Smooth muscle cell (in vitro differentiated cells): ENCODE measurements around the gene SZRD1. TPM values are rescaled to one million over a fixed set of nuclear protein-coding genes. Genes with fewer than 3 reads are reported as not detected.

Experiments used
- DNase-seq: peaks from one replicate; lab custom pipeline; 2025; ENCODE audit not compliant: unreplicated experiment; lab: John Stamatoyannopoulos, UW
- H2AFZ ChIP-seq: fragments of 200-600 bp; sonication (generic); 2 replicates; pipeline ENCODE4 v1.6.0; 2016; ENCODE audit warnings: antibody characterized with exemption, low read depth, mild to moderate bottlenecking
- H3F3A ChIP-seq: fragments of 200-600 bp; sonication (generic); 2 replicates; pipeline ENCODE4 v1.6.0; 2017; ENCODE audit warnings: antibody characterized with exemption, low read depth
- H3K27ac ChIP-seq: fragments of 200-600 bp; sonication (generic); 2 replicates; pipeline ENCODE4 v1.5.1; 2016; ENCODE audit warnings: low read depth, mild to moderate bottlenecking
- H3K27me3 ChIP-seq: fragments of 200-600 bp; sonication (generic); 2 replicates; pipeline ENCODE4 v1.6.1; 2016; ENCODE audit warnings: low read depth, mild to moderate bottlenecking
- H3K36me3 ChIP-seq: fragments of 200-600 bp; sonication (generic); 2 replicates; pipeline ENCODE4 v1.5.1; 2016; ENCODE audit warnings: low read depth
- H3K4me1 ChIP-seq: fragments of 200-600 bp; sonication (generic); 2 replicates; pipeline ENCODE4 v1.5.1; 2016; ENCODE audit warnings: low read depth
- H3K4me2 ChIP-seq: fragments of 200-600 bp; sonication (generic); 2 replicates; pipeline ENCODE4 v1.6.0; 2016; ENCODE audit warnings: mild to moderate bottlenecking
- H3K4me3 ChIP-seq: fragments of 200-600 bp; sonication (generic); 2 replicates; pipeline ENCODE4 v1.5.1; 2016; ENCODE audit warnings: mild to moderate bottlenecking
- H3K79me2 ChIP-seq: fragments of 200-600 bp; sonication (generic); 2 replicates; pipeline ENCODE4 v1.6.0; 2016; ENCODE audit warnings: low read depth, mild to moderate bottlenecking
- H3K9ac ChIP-seq: fragments of 200-600 bp; sonication (generic); 2 replicates; pipeline ENCODE4 v1.6.0; 2016; ENCODE audit warnings: low read depth
- H3K9me3 ChIP-seq: fragments of 200-600 bp; sonication (generic); replicated peaks from 2 replicates; pipeline ENCODE4 v1.5.1; 2016; ENCODE audit warnings: low read depth
- H4K20me1 ChIP-seq: fragments of 200-600 bp; sonication (generic); 2 replicates; pipeline ENCODE4 v1.6.0; 2016; ENCODE audit warnings: low read depth
- WGBS: methylation state at CpG from one replicate; pipeline ENCODE4 v1.1.7; 2016; ENCODE audit warnings: low lambda C conversion rate; 5-methylcytosine and 5-hydroxymethylcytosine counted together
- polyA plus RNA-seq: library from polyadenylated mRNA; unstranded; fragments of >200 nt; fragmentation: Nextera tagmentation; extraction: Ambion mirVana; gene quantifications from 2 replicates; pipeline ENCODE4 v1.2.1, GENCODE V29; 2016
- total RNA-seq: library from RNA; depleted of rRNA; stranded (reverse); fragments of >200 nt; gene quantifications from 2 replicates; pipeline ENCODE4 v1.2.3, GENCODE V29; 2014
- TF ChIP-seq, protein P1 (sequence below): fragments of 200-600 bp; sonication (generic); IDR thresholded peaks from 2 replicates; pipeline ENCODE4 v1.5.1; 2017; ENCODE audit warnings: borderline replicate concordance, mild to moderate bottlenecking, antibody characterized with exemption; ENCODE audit not compliant: insufficient read depth, poor library complexity, severe bottlenecking

SZRD1 gene
- total and polyA plus RNA-seq, 2 experiments from 2014 or later, result 45.3 to 56.4 TPM

DNA sequence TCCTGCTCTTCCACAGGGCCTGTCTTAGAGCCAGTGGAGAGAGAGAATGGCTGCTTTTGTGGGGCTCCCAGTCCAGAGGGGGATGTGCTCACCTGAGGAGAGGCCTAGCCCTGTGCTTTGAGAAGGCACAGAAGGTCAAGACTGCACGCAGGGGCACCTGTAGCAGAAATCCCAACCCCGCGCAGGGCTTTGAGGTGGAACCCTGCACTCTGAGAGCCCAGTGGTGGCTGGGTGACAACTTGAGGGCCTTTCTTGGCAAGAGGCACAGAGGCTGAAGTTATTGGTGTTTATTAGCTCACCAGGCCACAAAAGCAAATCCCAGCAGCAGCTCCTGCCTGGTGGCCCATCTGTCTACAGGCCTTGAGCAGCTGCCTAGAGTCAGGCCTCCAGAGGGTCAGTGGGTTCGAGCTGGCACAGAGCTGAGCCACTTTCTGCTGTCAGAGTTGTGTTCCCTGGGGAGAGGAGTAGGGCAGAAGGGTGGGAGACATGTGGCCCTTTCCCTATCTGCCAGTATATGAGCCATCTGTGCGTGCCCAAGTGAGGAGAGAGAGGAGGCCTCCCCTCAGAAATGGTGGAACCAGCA is 31.4 kb downstream of the SZRD1 start:
- WGBS, result 95% methylated on average over 5 of the region's 5 CpGs
- peaks cover 42% of the 10 kb centered on the region for H4K20me1 ChIP-seq
- H3K4me1 ChIP-seq, result no peaks in the 10 kb centered on the region
- no peaks in the 10 kb centered on the region for H3K27me3 ChIP-seq
- no peak overlapping the region for H2AFZ ChIP-seq
- H3K79me2 ChIP-seq, result no peaks in the 10 kb centered on the region
- H3K27ac ChIP-seq, result no peak overlapping the region
- H3F3A ChIP-seq, result peaks cover 5% of the 10 kb centered on the region
- no peak for DNase-seq
- H3K9ac ChIP-seq, result no peak overlapping the region
- H3K36me3 ChIP-seq, result no peaks in the 10 kb centered on the region
- no peak overlapping the region for H3K4me3 ChIP-seq
- H3K9me3 ChIP-seq, result no peaks in the 10 kb centered on the region
- TF ChIP-seq, protein P1, sequence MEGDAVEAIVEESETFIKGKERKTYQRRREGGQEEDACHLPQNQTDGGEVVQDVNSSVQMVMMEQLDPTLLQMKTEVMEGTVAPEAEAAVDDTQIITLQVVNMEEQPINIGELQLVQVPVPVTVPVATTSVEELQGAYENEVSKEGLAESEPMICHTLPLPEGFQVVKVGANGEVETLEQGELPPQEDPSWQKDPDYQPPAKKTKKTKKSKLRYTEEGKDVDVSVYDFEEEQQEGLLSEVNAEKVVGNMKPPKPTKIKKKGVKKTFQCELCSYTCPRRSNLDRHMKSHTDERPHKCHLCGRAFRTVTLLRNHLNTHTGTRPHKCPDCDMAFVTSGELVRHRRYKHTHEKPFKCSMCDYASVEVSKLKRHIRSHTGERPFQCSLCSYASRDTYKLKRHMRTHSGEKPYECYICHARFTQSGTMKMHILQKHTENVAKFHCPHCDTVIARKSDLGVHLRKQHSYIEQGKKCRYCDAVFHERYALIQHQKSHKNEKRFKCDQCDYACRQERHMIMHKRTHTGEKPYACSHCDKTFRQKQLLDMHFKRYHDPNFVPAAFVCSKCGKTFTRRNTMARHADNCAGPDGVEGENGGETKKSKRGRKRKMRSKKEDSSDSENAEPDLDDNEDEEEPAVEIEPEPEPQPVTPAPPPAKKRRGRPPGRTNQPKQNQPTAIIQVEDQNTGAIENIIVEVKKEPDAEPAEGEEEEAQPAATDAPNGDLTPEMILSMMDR, result no peak
- H3K4me2 ChIP-seq, result no peak overlapping the region

DNA sequence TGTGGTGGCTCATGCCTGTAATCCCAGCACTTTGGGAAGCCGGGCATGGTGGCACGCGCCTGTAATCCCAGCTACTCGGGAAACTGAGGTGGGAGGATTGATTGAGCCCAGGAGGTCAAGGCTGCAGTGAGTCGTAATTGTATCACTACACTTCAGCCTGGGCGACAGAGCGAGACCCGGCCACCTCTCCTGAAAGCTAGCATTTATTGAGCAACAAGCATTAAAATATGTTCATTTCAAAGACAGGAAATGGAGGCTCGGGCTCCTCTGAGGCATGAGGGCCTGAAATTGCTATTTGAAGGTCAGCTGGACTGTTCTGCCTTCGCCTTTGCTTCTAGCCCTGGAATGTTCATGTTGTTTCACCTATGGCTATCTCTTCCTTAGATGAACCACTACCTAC is 35.7 kb downstream of the SZRD1 start:
- TF ChIP-seq, protein P1, result no peak
- H3K79me2 ChIP-seq, result no peaks in the 10 kb centered on the region

DNA sequence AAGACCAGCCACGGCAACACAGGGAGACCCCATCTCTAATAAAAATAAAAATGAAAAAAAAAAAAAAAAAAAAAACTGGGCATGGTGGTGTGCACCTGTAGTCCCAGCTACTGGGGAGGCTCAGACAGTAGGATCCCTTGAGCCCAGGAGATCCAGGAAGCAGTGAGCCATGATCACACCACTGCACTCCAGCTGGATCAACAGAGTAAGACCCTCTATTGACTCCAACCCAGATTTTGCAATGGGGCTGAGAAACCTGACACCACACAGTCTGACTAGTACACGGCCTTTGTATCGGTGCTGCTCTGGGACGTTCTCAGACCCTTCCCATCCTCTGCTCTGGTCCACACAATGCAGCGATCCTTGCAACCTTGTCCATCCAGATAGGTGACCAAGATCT is 38.4 kb downstream of the SZRD1 start:
- Histone ChIP-seq H3K27me3 (no peaks in the 10 kb centered on the region), H3K4me2 (no peak overlapping the region), H3K9ac (no peak overlapping the region), H3K36me3 (no peaks in the 10 kb centered on the region), H3K4me1 (no peaks in the 10 kb centered on the region), H2AFZ (no peak overlapping the region), H3F3A (no peaks in the 10 kb centered on the region), H3K79me2 (no peaks in the 10 kb centered on the region), H3K9me3 (no peaks in the 10 kb centered on the region), H3K4me3 (no peak overlapping the region), H3K27ac (no peak overlapping the region), H4K20me1 (no peaks in the 10 kb centered on the region)
- DNase-seq, result no peak
- TF ChIP-seq, protein P1, result no peak
- WGBS, result 84% methylated on average over 5 of the region's 5 CpGs

More for the DNA sequence above, 35.7 kb downstream of the SZRD1 start:
- Histone ChIP-seq H3K9me3 (no peaks in the 10 kb centered on the region), H3K4me2 (no peak overlapping the region), H3K36me3 (no peaks in the 10 kb centered on the region), H3F3A (no peaks in the 10 kb centered on the region), H4K20me1 (peaks cover 5% of the 10 kb centered on the region), H2AFZ (no peak overlapping the region), H3K27ac (no peak overlapping the region), H3K9ac (no peak overlapping the region), H3K4me3 (no peak overlapping the region), H3K27me3 (no peaks in the 10 kb centered on the region), H3K4me1 (no peaks in the 10 kb centered on the region)
- 73% methylated on average over 10 of the region's 10 CpGs for WGBS
- no peak for DNase-seq

DNA sequence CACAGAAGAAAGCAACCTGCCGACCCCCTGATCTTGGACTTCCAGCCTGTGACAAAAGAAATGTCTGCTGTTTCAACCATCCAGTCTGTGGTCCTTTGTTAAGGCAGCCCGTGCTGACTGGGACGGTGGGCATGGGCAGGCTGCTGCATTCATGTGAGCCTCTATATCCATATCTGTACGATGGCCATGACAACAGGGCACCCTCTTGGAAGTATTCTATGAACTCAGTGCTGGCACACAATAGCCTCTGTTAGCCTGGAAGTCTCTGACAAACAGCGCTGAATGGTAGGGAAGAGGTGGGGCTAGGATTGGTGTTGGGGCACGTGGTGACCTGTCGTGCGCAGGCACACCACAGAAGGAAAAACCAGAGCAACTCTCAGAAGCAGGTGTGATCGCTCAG is 39.8 kb downstream of the SZRD1 start:
- no peak overlapping the region for H3K4me2 ChIP-seq
- no peak overlapping the region for H3K9ac ChIP-seq
- TF ChIP-seq, protein P1, result no peak
- H3K36me3 ChIP-seq, result no peaks in the 10 kb centered on the region
- H3K9me3 ChIP-seq, result no peaks in the 10 kb centered on the region
- no peak overlapping the region for H3K4me3 ChIP-seq
- H2AFZ ChIP-seq, result no peak overlapping the region
- H3K27me3 ChIP-seq, result no peaks in the 10 kb centered on the region
- no peaks in the 10 kb centered on the region for H4K20me1 ChIP-seq
- 92% methylated on average over 9 of the region's 9 CpGs for WGBS
- no peaks in the 10 kb centered on the region for H3K79me2 ChIP-seq
- no peaks in the 10 kb centered on the region for H3F3A ChIP-seq
- DNase-seq, result no peak
- no peaks in the 10 kb centered on the region for H3K4me1 ChIP-seq
- no peak overlapping the region for H3K27ac ChIP-seq
